KMS-11 (cell line): ENCODE measurements around the gene CAPN9.

ENCODE experiments used
- H2AFZ ChIP-seq: fragments of 200-600 bp; sonication (generic); 2 replicates; pipeline ENCODE4 v1.6.1; 2016; ENCODE audit warnings: antibody characterized with exemption, mixed run types, low read depth
- H3K27ac ChIP-seq: fragments of 200-600 bp; sonication (generic); 2 replicates; pipeline ENCODE4 v1.6.1; 2016; ENCODE audit warnings: mild to moderate bottlenecking, mixed run types
- H3K27me3 ChIP-seq: fragments of 200-600 bp; sonication (generic); 2 replicates; pipeline ENCODE4 v1.6.1; 2017; ENCODE audit warnings: mild to moderate bottlenecking, low read depth, mixed run types, moderate library complexity; ENCODE audit not compliant: insufficient read depth
- H3K36me3 ChIP-seq: fragments of 200-600 bp; sonication (generic); 2 replicates; pipeline ENCODE4 v1.6.1; 2017; ENCODE audit warnings: mild to moderate bottlenecking, mixed run types; ENCODE audit not compliant: insufficient read depth
- H3K4me1 ChIP-seq: fragments of 200-600 bp; sonication (generic); 2 replicates; pipeline ENCODE4 v1.6.1; 2016; ENCODE audit warnings: mild to moderate bottlenecking, low read depth, mixed run types; ENCODE audit not compliant: poor library complexity, severe bottlenecking
- H3K4me2 ChIP-seq: fragments of 200-600 bp; sonication (generic); 2 replicates; pipeline ENCODE4 v1.7.0; 2016; ENCODE audit warnings: mild to moderate bottlenecking, mixed run types
- H3K4me3 ChIP-seq: fragments of 200-600 bp; sonication (generic); IDR thresholded peaks from 2 replicates; pipeline ENCODE4 v1.6.1; 2017; ENCODE audit warnings: low read depth, low read length, mixed read lengths; ENCODE audit not compliant: insufficient read depth
- H3K79me2 ChIP-seq: fragments of 200-600 bp; sonication (generic); 2 replicates; pipeline ENCODE4 v1.6.1; 2016; ENCODE audit warnings: low read depth, mixed run types; ENCODE audit not compliant: insufficient read depth
- H3K9ac ChIP-seq: fragments of 200-600 bp; sonication (generic); 2 replicates; pipeline ENCODE4 v1.6.1; 2016; ENCODE audit warnings: mild to moderate bottlenecking, mixed run types
- H4K20me1 ChIP-seq: fragments of 200-600 bp; sonication (generic); 2 replicates; pipeline ENCODE4 v1.6.1; 2016; ENCODE audit warnings: mild to moderate bottlenecking, mixed run types; ENCODE audit not compliant: insufficient read depth
- CTCF ChIP-seq: fragments of 200-600 bp; sonication (generic); conservative IDR thresholded peaks from 2 replicates; pipeline ENCODE4 v1.6.1; 2017; ENCODE audit warnings: low read depth, mild to moderate bottlenecking, antibody characterized with exemption, low read length, moderate library complexity, mixed read lengths

CAPN9 gene

GRCh38 chr1:230824919-230825721 is 77.9 kb downstream of the CAPN9 start:
- Histone ChIP-seq H3K4me3 (no peak overlapping the region), H3K27me3 (no peaks in the 10 kb centered on the region), H3K79me2 (no peaks in the 10 kb centered on the region), H2AFZ (no peak overlapping the region), H3K36me3 (no peaks in the 10 kb centered on the region), H3K4me2 (no peak overlapping the region), H4K20me1 (no peaks in the 10 kb centered on the region), H3K27ac (no peak overlapping the region), H3K9ac (no peak overlapping the region), H3K4me1 (no peaks in the 10 kb centered on the region)
- no peak for TF ChIP-seq CTCF

GRCh38 chr1:230825761-230826160 is 78.6 kb downstream of the CAPN9 start:
- Histone ChIP-seq H3K36me3 (no peaks in the 10 kb centered on the region), H3K4me1 (no peaks in the 10 kb centered on the region), H2AFZ (no peak overlapping the region), H4K20me1 (no peaks in the 10 kb centered on the region), H3K4me2 (no peak overlapping the region), H3K4me3 (no peak overlapping the region), H3K27me3 (no peaks in the 10 kb centered on the region), H3K9ac (no peak overlapping the region), H3K79me2 (no peaks in the 10 kb centered on the region), H3K27ac (no peak overlapping the region)
- TF ChIP-seq CTCF = no peak

GRCh38 chr1:230826166-230826875 is 79.1 kb downstream of the CAPN9 start:
- no peak for TF ChIP-seq CTCF
- Histone ChIP-seq H3K79me2 (no peaks in the 10 kb centered on the region), H3K27ac (no peak overlapping the region), H2AFZ (no peak overlapping the region), H3K27me3 (no peaks in the 10 kb centered on the region), H3K4me3 (no peak overlapping the region), H4K20me1 (no peaks in the 10 kb centered on the region), H3K9ac (no peak overlapping the region), H3K36me3 (no peaks in the 10 kb centered on the region), H3K4me2 (no peak overlapping the region), H3K4me1 (no peaks in the 10 kb centered on the region)

- H3K27me3 ChIP-seq = no peaks in the 10 kb centered on the region
- H4K20me1 ChIP-seq = no peaks in the 10 kb centered on the region
- H3K36me3 ChIP-seq = no peaks in the 10 kb centered on the region
- no peak overlapping the region for H3K4me3 ChIP-seq
- no peaks in the 10 kb centered on the region for H3K4me1 ChIP-seq
- H3K27ac ChIP-seq = no peak overlapping the region
- no peak overlapping the region for H3K4me2 ChIP-seq
- H3K9ac ChIP-seq = no peak overlapping the region
- no peak overlapping the region for H2AFZ ChIP-seq
- TF ChIP-seq CTCF = no peak
- H3K79me2 ChIP-seq = no peaks in the 10 kb centered on the region
Observed at GRCh38 chr1:230827081-230827681, 80.0 kb downstream of the CAPN9 start.
